Mesodermal cell (in vitro differentiated cells): ENCODE results near the gene EHD1.

ENCODE experiments used
- H3K27ac ChIP-seq: 2 replicates; pipeline ENCODE4 v1.7.0; 2013; ENCODE audit warnings: mild to moderate bottlenecking, low read depth, low read length, moderate library complexity; ENCODE audit not compliant: severe bottlenecking
- H3K36me3 ChIP-seq: 2 replicates; pipeline ENCODE4 v1.7.1; 2013; ENCODE audit warnings: mild to moderate bottlenecking, low read length, moderate library complexity; ENCODE audit not compliant: control insufficient read depth, insufficient read depth
- H3K4me1 ChIP-seq: one replicate; pipeline ENCODE4 v1.7.1; 2013; ENCODE audit warnings: mild to moderate bottlenecking, low read length; ENCODE audit not compliant: insufficient read depth, control insufficient read depth, poor library complexity, severe bottlenecking
- H3K4me3 ChIP-seq: 2 replicates; pipeline ENCODE4 v1.7.0; 2013; ENCODE audit warnings: low read length, control low read depth, mild to moderate bottlenecking; ENCODE audit not compliant: insufficient read depth, poor library complexity, severe bottlenecking; ENCODE audit errors: extremely low read depth
- H3K9me3 ChIP-seq: 2 replicates; pipeline ENCODE4 v1.7.1; 2013; ENCODE audit warnings: mild to moderate bottlenecking, low read length, moderate library complexity; ENCODE audit not compliant: control insufficient read depth
- WGBS, 2 experiments: methylation state at CpG; one replicate each; pipeline ENCODE4 v1.1.5; 2013; ENCODE audit warnings: missing lambda C conversion rate in 2 of 2; ENCODE audit not compliant: insufficient coverage in 2 of 2; 5-methylcytosine and 5-hydroxymethylcytosine counted together

The EHD1 gene

GRCh38 chr11:64863391-64864060, 14.9 kb downstream of the EHD1 start:
- H3K27ac ChIP-seq, result peak overlapping the region; percentile 53
- H3K9me3 ChIP-seq, result no peaks in the 10 kb centered on the region
- H3K36me3 ChIP-seq, result peaks cover 59% of the 10 kb centered on the region
- H3K4me1 ChIP-seq, result peaks cover 50% of the 10 kb centered on the region
- H3K4me3 ChIP-seq, result no peak overlapping the region
- 82 to 87% methylated on average over 21 to 22 of the region's 23 CpGs for WGBS, 2 experiments

- peak overlapping the region; percentile 53 for H3K27ac ChIP-seq
These were observed 15.4 kb downstream of the EHD1 start for GRCh38 chr11:64862987-64863390.

GRCh38 chr11:64861227-64861975, 17.0 kb downstream of the EHD1 start:
- peaks cover 56% of the 10 kb centered on the region for H3K4me1 ChIP-seq
- 81 to 83% methylated on average over 5 to 6 of the region's 6 CpGs for WGBS, 2 experiments
- H3K4me3 ChIP-seq, result no peak overlapping the region
- H3K9me3 ChIP-seq, result no peaks in the 10 kb centered on the region
- no peak overlapping the region for H3K27ac ChIP-seq
- peaks cover 60% of the 10 kb centered on the region for H3K36me3 ChIP-seq

More at GRCh38 chr11:64862987-64863390, 15.4 kb downstream of the EHD1 start:
- Histone ChIP-seq H3K4me3 (no peak overlapping the region), H3K36me3 (peaks cover 59% of the 10 kb centered on the region), H3K4me1 (peaks cover 44% of the 10 kb centered on the region), H3K9me3 (no peaks in the 10 kb centered on the region)
- 84 to 89% methylated on average over 6 to 7 of the region's 9 CpGs for WGBS, 2 experiments

GRCh38 chr11:64859542-64860414, 18.6 kb downstream of the EHD1 start:
- Histone ChIP-seq H3K27ac (no peak overlapping the region), H3K4me1 (peaks cover 62% of the 10 kb centered on the region), H3K4me3 (no peak overlapping the region), H3K9me3 (no peaks in the 10 kb centered on the region), H3K36me3 (peaks cover 63% of the 10 kb centered on the region)
- 96 to 98% methylated on average over 23 to 33 of the region's 33 CpGs for WGBS, 2 experiments

GRCh38 chr11:64858467-64859263, 19.8 kb downstream of the EHD1 start:
- H3K9me3 ChIP-seq, result no peaks in the 10 kb centered on the region
- H3K36me3 ChIP-seq, result peaks cover 71% of the 10 kb centered on the region
- 92 to 93% methylated on average over 14 to 18 of the region's 19 CpGs for WGBS, 2 experiments
- no peak overlapping the region for H3K4me3 ChIP-seq
- H3K4me1 ChIP-seq, result peaks cover 62% of the 10 kb centered on the region
- H3K27ac ChIP-seq, result no peak overlapping the region

- Histone ChIP-seq H3K4me1 (peaks cover 59% of the 10 kb centered on the region), H3K4me3 (no peak overlapping the region), H3K9me3 (no peaks in the 10 kb centered on the region), H3K27ac (no peak overlapping the region), H3K36me3 (peaks cover 77% of the 10 kb centered on the region)
- WGBS, 2 experiments, result 98 to 100% methylated on average over 5 to 6 of the region's 6 CpGs
These were observed 20.9 kb downstream of the EHD1 start for GRCh38 chr11:64857485-64857884.

- H3K36me3 ChIP-seq, result peaks cover 72% of the 10 kb centered on the region
- H3K4me3 ChIP-seq, result no peak overlapping the region
- peak overlapping the region; percentile 89 for H3K27ac ChIP-seq
- 87% methylated on average over 10 to 19 of the region's 20 CpGs for WGBS, 2 experiments
- peaks cover 60% of the 10 kb centered on the region for H3K4me1 ChIP-seq
- no peaks in the 10 kb centered on the region for H3K9me3 ChIP-seq
These were observed 21.8 kb downstream of the EHD1 start for GRCh38 chr11:64856382-64857227.

- 89 to 95% methylated on average over 9 to 13 of the region's 22 CpGs for WGBS, 2 experiments
- H3K36me3 ChIP-seq, result peaks cover 66% of the 10 kb centered on the region
- peaks cover 61% of the 10 kb centered on the region for H3K4me1 ChIP-seq
- H3K27ac ChIP-seq, result peak overlapping the region; percentile 89
- H3K4me3 ChIP-seq, result no peak overlapping the region
- no peaks in the 10 kb centered on the region for H3K9me3 ChIP-seq
These were observed 22.7 kb downstream of the EHD1 start for GRCh38 chr11:64855596-64856304.
